Mucosa of descending colon (tissue), 3 donors: ENCODE data around the gene PDE2A. TPM values are rescaled to one million over a fixed set of nuclear protein-coding genes. Genes with fewer than 3 reads are reported as not detected.

ENCODE experiments used
- ATAC-seq: fragments of 200-7000 bp; cut with Tn5 transposase; one replicate; pipeline ENCODE4 v1.9.1; 2020; ENCODE audit warnings: mild to moderate bottlenecking, moderate library complexity
- DNase-seq, 3 donors: peaks; one replicate each; pipeline ENCODE4 v3.0.0-alpha.2; 2020
- H3K36me3 ChIP-seq: fragments of 200-600 bp; one replicate; pipeline ENCODE4 v1.8.0; 2021; ENCODE audit warnings: low read depth, mild to moderate bottlenecking
- H3K4me1 ChIP-seq: fragments of 200-600 bp; one replicate; pipeline ENCODE4 v1.8.0; 2021; ENCODE audit warnings: low read depth, mild to moderate bottlenecking
- H3K4me3 ChIP-seq: fragments of 200-600 bp; one replicate; pipeline ENCODE4 v1.8.0; 2021; ENCODE audit warnings: mild to moderate bottlenecking
- H3K9me3 ChIP-seq: fragments of 200-600 bp; one replicate; pipeline ENCODE4 v1.8.0; 2021; ENCODE audit warnings: mild to moderate bottlenecking
- intact Hi-C, 2 donors: fragments of 100-400 bp; cut with DNase I in 1 of 2; cut with micrococcal nuclease in 1 of 2; formaldehyde crosslinking; loops; one replicate each; pipeline versions ENCODE4 v1.11.0 to v1.11.1; 2022; cut with DNase I, micrococcal nuclease
- total RNA-seq, 3 donors: library from RNA; stranded (reverse); fragmentation: NEBNext Ultra II Directional in 2 of 3; extraction: Animal tissue kit (Norgen Biotek cat#: 25700) in 2 of 3; gene quantifications; one replicate each; pipeline versions ENCODE4 v1.2.1 to v1.2.4, GENCODE V29; 2021 to 2023
- TF ChIP-seq, protein P1 (sequence below): fragments of 200-600 bp; IDR thresholded peaks from one replicate; pipeline ENCODE4 v1.8.0; 2022; ENCODE audit warnings: antibody characterized with exemption, mild to moderate bottlenecking
- donor health status: DM: no; HTN: no; CAD: no; lungs with moderate emphysema.
- donor health status: DM: no; HTN: no; CAD: no.
- donor health status: DM: no; HTN: yes; CAD: no.

Gene PDE2A
- total RNA-seq, 3 donors from 2014 or later, result 7.0 to 45.9 (median 9.6) TPM

DNA sequence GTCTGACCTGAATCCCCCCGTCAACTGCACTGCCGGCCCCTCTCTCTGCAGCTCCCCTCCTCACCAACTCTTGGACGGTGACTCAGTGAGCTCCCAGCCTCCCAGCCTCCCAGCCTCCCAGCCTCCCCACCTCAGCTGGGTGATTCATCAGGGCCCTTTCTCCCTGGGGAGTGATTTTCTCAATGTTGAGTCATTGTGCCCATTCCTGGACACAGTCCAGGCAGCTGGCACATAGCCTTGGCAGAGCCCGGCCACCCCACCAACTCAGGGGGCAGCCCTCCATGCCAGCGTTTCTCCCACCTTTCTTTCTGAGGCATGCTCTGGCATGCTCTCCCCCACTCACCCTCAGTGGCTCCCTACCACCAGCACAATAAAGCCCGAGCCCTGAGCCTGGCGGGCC, 30.7 kb downstream of the PDE2A start:
- Histone ChIP-seq H3K4me3 (no peak overlapping the region), H3K4me1 (peaks cover 9% of the 10 kb centered on the region), H3K9me3 (no peaks in the 10 kb centered on the region), H3K36me3 (no peaks in the 10 kb centered on the region)
- DNase-seq, result no peak
- intact Hi-C loops, result loop anchor here (5.0 kb wide), 2 partner anchors 41 to 56 kb away; no protein-coding TSS in a partner anchor
- TF ChIP-seq, protein P1, sequence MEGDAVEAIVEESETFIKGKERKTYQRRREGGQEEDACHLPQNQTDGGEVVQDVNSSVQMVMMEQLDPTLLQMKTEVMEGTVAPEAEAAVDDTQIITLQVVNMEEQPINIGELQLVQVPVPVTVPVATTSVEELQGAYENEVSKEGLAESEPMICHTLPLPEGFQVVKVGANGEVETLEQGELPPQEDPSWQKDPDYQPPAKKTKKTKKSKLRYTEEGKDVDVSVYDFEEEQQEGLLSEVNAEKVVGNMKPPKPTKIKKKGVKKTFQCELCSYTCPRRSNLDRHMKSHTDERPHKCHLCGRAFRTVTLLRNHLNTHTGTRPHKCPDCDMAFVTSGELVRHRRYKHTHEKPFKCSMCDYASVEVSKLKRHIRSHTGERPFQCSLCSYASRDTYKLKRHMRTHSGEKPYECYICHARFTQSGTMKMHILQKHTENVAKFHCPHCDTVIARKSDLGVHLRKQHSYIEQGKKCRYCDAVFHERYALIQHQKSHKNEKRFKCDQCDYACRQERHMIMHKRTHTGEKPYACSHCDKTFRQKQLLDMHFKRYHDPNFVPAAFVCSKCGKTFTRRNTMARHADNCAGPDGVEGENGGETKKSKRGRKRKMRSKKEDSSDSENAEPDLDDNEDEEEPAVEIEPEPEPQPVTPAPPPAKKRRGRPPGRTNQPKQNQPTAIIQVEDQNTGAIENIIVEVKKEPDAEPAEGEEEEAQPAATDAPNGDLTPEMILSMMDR, result no peak
- ATAC-seq, result no peak

- peak; percentile 59 to 74 (median 61) for DNase-seq
- TF ChIP-seq, protein P1, result peak; percentile 96
- Histone ChIP-seq H3K4me3 (no peak overlapping the region), H3K9me3 (no peaks in the 10 kb centered on the region), H3K4me1 (peaks cover 9% of the 10 kb centered on the region), H3K36me3 (no peaks in the 10 kb centered on the region)
- ATAC-seq, result peak; percentile 87
- intact Hi-C loops, result loop anchor here (5.0 kb wide), 2 partner anchors 41 to 56 kb away; no protein-coding TSS in a partner anchor
Measured at GRCh38 chr11:72642884-72643522, 31.2 kb downstream of the PDE2A start.

GRCh38 chr11:72642043-72642883, 32.0 kb downstream of the PDE2A start:
- Histone ChIP-seq H3K4me3 (no peak overlapping the region), H3K9me3 (no peaks in the 10 kb centered on the region), H3K4me1 (peaks cover 9% of the 10 kb centered on the region), H3K36me3 (no peaks in the 10 kb centered on the region)
- DNase-seq (peak in 2 of 3 donors; percentile 25 to 63), ATAC-seq (peak; percentile 75)
- intact Hi-C loops, result loop anchor here (5.0 kb wide), 2 partner anchors 40 to 55 kb away; no protein-coding TSS in a partner anchor
- TF ChIP-seq, protein P1, result no peak

- TF ChIP-seq, protein P1, result no peak
- peaks cover 9% of the 10 kb centered on the region for H3K4me1 ChIP-seq
- no peak for DNase-seq
- H3K4me3 ChIP-seq, result no peak overlapping the region
- ATAC-seq, result no peak
- no peaks in the 10 kb centered on the region for H3K36me3 ChIP-seq
- no peaks in the 10 kb centered on the region for H3K9me3 ChIP-seq
- intact Hi-C loops, result loop anchor here (5.0 kb wide), 2 partner anchors 39 to 54 kb away; no protein-coding TSS in a partner anchor
Measured at GRCh38 chr11:72641522-72642042, 32.6 kb downstream of the PDE2A start.

DNA sequence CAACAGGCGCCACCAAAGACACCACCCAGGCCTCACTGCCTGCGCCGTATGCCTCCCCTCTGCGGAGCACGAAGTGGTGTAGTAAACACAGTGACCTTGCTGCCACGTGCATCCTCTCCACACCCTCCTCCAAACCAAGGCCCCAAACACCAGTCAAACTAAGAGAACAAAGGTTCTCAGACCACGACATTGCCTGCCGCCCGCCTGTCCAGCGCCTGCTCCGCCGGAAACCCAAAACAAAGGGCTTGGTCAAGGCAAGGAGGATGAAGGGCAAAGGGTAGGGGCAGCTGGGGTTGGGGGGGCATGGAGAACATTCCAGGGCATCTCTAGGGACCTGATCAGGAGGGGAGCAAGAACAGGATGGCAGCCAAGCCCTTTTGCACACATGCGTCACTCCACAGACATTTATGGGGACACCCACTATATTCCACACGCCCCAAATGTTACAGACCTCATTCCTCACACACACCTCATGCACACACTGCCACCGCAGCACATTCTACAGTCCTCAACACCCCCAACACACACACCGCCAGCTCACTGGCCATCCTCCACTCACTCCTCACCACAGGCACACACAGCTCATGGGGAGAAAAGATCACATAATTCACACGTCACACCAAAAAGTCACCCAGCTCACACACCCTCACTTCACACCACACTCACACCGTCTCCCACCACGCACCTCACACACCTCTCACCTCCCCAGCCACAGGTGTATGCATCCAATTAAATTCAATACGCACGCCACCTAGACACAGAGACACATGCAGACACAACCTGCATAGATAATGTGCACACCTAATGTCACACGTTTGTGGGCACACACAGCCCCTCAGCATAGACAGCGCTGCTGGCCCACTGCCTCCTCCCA, 34.5 kb downstream of the PDE2A start:
- no peak overlapping the region for H3K4me3 ChIP-seq
- TF ChIP-seq, protein P1, result no peak
- peaks cover 9% of the 10 kb centered on the region for H3K4me1 ChIP-seq

More for the DNA sequence above, 34.5 kb downstream of the PDE2A start:
- H3K9me3 ChIP-seq, result no peaks in the 10 kb centered on the region
- ATAC-seq (no peak), DNase-seq (no peak)
- intact Hi-C loops, result loop anchor here (5.0 kb wide), 2 partner anchors 37 to 52 kb away; no protein-coding TSS in a partner anchor
- H3K36me3 ChIP-seq, result no peaks in the 10 kb centered on the region
